IPS-15b (cell line): ENCODE results near the gene PRKCB.

ENCODE experiments used
- H3K27me3 ChIP-seq: one replicate; pipeline ENCODE4 v1.6.1; 2013; ENCODE audit warnings: low read length; ENCODE audit not compliant: control insufficient read depth, insufficient read depth
- H3K36me3 ChIP-seq: one replicate; pipeline ENCODE4 v1.6.1; 2013; ENCODE audit warnings: low read length; ENCODE audit not compliant: control insufficient read depth, insufficient read depth
- H3K4me1 ChIP-seq: one replicate; pipeline ENCODE4 v1.6.1; 2013; ENCODE audit warnings: mild to moderate bottlenecking, low read length; ENCODE audit not compliant: control insufficient read depth, insufficient read depth
- H3K4me3 ChIP-seq: one replicate; pipeline ENCODE4 v1.5.1; 2013; ENCODE audit warnings: low read depth, low read length
- H3K9ac ChIP-seq: one replicate; pipeline ENCODE4 v1.6.1; 2013; ENCODE audit warnings: low read depth, mild to moderate bottlenecking, low read length
- H3K9me3 ChIP-seq: one replicate; pipeline ENCODE4 v1.6.1; 2013; ENCODE audit warnings: mild to moderate bottlenecking, low read length; ENCODE audit not compliant: control insufficient read depth, insufficient read depth

PRKCB gene

DNA sequence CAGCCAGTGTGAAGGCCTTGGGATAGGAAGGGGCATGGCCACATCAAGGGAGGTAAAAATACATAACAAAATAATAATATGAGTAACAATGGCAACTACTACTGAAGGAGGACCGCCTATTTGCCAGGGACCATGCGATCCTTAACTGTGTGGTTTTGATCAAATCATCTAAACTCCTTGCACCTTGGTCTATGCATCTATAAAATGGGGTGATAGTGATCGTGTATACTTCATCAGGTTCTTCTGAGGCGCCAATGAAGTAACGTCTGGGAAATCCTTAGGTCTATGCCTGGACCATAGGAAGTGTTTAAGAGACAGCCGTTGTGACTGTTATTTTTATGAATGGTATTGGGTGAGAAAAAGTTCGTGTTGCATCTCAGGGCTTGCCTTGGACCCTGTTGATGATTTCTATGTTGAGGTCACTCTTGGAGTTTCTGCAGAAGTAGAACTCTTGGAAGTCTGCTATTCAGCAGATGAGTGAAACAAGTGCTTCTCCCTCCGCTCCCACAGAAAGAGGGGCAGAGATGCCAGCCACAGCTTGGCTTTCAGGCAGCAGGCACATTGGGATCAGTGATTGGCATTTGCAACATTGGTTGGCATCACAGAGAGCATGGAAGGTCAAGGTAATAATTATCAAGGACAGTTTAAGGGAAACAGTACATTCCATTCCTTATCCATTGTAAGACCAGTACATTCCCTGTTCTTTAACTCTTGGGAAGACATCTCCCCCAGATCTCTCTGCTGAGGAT lies 63.1 kb downstream of the PRKCB start:
- no peaks in the 10 kb centered on the region for H3K9me3 ChIP-seq
- no peak overlapping the region for H3K4me3 ChIP-seq
- peaks cover 5% of the 10 kb centered on the region for H3K4me1 ChIP-seq
- no peaks in the 10 kb centered on the region for H3K36me3 ChIP-seq
- no peak overlapping the region for H3K9ac ChIP-seq
- H3K27me3 ChIP-seq = no peaks in the 10 kb centered on the region

DNA sequence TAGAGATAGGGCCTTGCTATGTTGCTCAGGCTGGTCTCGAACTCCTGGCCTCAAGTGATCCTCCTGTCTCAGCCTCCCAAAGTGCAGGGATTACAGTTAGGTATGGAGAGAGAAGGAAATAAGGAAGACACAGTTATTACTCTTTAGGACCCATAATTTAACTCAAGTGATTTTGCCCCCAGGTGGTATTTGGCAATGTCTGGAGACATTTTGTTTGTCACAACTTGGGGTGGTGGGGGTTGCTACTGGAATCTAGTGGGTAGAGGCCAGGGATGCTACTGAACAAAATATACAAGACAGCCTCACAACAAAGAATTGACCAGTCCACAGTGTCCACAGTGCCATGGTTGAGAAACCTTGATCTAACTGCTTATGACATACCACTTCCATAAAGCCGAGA lies 64.1 kb downstream of the PRKCB start:
- Histone ChIP-seq H3K9me3 (no peaks in the 10 kb centered on the region), H3K4me3 (no peak overlapping the region), H3K27me3 (no peaks in the 10 kb centered on the region), H3K4me1 (peaks cover 8% of the 10 kb centered on the region), H3K36me3 (no peaks in the 10 kb centered on the region), H3K9ac (no peak overlapping the region)

DNA sequence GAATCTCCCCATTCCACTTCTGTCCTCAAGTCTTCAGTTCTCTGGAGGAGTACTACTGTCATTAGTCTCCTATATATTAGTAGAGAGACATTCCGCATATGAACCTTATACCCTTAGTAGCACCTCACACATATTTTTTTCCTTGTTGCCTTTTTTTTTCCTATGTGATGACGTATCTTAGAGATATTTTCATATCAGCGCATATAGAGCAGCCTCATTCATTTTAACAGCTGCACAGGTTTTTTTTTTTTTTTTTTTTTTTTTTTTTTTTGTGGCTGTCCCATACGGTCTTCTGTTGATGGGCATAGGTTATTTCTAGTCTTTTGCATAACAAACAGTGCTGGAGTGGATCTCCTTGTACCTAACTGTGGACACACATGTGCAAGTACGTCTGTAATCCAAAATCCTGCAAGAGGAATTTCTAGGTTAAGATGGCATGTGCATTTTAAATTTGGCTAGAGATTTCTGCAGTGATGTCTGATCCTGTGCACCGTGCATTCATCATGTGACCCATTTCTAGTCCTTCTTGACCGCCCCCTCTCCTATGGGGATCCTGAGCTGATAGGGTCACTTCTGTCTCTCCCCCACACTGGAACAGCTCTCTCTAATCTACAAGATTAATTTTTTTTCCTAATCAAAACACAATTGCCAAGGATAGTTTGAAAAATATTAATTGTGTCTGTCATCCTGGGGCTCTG lies 64.8 kb downstream of the PRKCB start:
- Histone ChIP-seq H3K9ac (no peak overlapping the region), H3K36me3 (no peaks in the 10 kb centered on the region), H3K9me3 (no peaks in the 10 kb centered on the region), H3K4me1 (peaks cover 11% of the 10 kb centered on the region), H3K27me3 (no peaks in the 10 kb centered on the region), H3K4me3 (no peak overlapping the region)

DNA sequence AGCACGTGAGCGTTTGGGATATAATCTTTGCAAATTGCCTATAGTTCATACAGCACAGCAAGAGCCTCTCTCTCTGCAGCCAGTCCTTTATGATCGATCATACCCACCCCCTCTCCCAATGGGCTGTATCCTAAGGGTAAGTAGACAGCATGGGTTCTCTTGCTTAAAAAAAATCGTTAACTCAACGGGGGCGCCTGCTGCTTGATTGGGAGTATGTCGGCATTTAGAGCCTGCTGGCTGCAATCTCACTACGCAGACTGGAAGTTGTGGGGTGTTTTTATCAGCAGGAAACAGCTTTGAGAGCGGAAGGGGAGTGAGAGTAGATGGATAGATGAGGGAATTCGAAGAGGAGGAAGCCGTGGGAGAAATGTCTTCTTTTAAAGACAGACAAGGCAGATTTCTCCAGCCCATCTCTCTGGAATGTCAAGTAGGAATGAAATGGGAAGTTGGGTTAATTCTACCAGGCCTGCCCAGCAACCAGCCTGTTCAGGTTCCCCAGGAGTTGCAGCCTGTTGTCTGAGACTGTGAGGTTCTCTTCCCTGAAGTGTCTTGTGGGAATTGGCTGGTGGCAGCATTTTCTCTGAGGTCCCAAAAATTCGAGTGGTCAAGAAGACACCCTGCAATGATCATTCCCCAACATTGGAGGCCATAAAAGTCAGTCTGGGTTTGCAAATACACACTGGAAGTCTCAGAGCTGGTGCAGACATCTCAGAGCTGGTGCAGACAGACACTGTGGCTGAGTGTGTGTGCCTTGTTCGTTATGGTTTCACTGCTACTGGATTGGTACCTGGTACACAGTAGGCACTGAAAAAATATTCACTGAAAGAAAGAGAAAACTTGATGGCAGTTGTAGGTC lies 65.6 kb downstream of the PRKCB start:
- Histone ChIP-seq H3K9ac (no peak overlapping the region), H3K4me3 (no peak overlapping the region), H3K36me3 (no peaks in the 10 kb centered on the region), H3K9me3 (no peaks in the 10 kb centered on the region), H3K4me1 (peaks cover 11% of the 10 kb centered on the region), H3K27me3 (no peaks in the 10 kb centered on the region)

DNA sequence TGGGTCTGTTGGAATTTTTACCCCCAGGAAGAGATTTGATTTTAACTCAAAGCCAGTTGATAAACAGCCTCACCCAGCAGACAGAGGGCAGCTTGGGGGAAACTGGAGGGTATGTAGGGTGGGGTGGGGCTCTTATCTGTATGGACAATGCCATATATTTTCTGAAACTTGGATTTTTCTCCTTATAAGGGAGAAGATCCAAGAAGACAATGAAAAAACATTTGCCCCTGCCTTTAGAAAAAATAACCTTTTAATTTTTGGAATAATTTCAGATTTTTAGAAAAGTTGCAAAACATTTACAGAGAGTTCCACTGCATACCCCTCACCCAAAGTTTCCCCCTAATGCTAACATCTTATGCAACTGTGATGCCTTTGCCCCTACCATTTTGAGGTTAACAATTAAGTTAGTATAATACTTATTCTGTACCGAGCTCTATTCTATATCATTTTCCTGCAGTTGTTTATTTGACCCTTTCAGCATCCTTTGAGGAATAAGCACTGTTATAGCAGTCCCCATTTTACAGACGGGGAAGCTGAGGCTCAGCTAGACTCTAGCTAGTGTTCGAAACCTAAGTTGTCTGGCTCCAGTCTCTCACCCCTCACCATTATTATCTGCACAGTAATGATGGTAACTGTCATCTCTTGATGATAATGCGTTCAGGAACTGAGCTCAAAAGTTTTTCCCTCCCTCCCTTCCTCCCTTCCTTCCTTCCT lies 66.4 kb downstream of the PRKCB start:
- Histone ChIP-seq H3K9me3 (no peaks in the 10 kb centered on the region), H3K27me3 (no peaks in the 10 kb centered on the region), H3K4me3 (no peak overlapping the region), H3K36me3 (no peaks in the 10 kb centered on the region), H3K9ac (no peak overlapping the region), H3K4me1 (peaks cover 11% of the 10 kb centered on the region)

DNA sequence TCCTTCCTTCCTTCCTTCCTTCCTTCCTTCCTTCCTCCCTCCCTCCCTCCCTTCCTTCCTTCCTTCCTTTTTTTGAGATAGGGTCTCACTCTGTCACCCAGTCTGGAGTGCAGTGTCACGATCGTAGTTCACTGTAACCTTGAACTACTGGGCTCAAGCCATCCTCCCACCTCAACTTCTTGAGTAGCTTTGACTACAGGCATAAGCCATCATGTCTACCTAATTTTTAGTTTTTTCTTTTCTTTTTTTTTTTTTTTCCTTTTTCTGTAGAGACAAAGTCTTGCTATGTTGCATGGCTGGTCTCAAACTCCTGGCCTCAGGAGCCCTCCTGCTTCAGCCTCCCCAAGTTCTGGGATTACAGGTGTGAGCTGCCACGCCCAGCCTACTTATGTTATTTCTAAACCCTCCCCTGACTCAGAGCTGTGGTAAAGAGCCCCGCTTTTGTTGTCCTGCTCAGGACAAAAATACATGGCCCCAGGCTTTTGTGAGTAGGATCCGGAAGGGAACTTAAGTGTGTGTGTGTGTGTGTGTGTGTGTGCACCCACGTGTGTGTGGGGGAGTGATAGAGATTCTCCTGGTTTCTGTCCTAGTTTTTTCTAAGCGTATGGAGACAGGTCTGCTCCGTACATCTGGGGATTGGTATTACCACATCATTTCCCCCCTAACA lies 67.1 kb downstream of the PRKCB start:
- Histone ChIP-seq H3K9ac (no peak overlapping the region), H3K9me3 (no peaks in the 10 kb centered on the region), H3K27me3 (no peaks in the 10 kb centered on the region), H3K36me3 (no peaks in the 10 kb centered on the region), H3K4me3 (no peak overlapping the region), H3K4me1 (peaks cover 14% of the 10 kb centered on the region)

DNA sequence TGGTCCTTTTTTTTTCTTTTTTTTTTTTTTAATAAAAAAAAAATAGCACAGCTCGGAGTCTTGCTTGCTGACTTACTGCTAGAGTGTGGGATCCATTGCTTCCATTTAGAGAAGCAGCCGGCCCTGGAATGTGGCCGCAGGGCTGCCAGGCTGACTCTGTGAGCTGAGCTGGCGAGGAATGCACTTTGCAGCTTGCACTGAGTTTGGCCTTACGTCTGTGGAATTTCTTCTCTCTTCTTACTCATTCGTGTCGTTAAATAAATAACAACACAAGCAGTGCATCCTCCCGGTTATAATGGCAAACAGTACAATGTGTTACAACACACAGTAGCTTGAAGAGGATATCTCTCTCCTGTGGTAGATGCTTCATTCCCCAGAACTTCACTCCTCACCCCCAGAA lies 69.2 kb downstream of the PRKCB start:
- Histone ChIP-seq H3K36me3 (no peaks in the 10 kb centered on the region), H3K27me3 (no peaks in the 10 kb centered on the region), H3K4me3 (no peak overlapping the region), H3K4me1 (peaks cover 14% of the 10 kb centered on the region), H3K9me3 (no peaks in the 10 kb centered on the region), H3K9ac (no peak overlapping the region)

DNA sequence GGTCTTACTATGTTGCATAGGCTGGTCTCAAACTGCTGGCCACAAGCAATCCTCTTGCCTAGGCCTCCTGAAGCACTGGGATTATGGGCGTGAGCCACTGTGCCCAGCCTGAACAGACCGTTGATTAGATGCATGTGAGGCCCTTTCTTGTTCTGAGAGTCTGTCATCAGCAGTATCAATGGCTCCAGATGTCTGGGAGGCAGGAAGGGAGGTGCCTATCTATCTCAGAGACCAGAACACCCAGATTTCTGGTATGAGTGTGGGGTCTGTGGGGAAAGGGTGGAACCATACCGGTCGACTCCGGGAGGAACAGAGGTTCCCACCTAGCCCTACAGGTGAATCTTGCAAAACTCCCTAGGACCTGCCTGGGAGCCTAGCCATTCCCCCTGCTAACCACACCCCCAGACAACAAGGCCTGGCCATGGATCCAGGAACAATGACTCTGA lies 71.7 kb downstream of the PRKCB start:
- Histone ChIP-seq H3K27me3 (no peaks in the 10 kb centered on the region), H3K4me3 (no peak overlapping the region), H3K4me1 (peaks cover 9% of the 10 kb centered on the region), H3K36me3 (no peaks in the 10 kb centered on the region), H3K9ac (no peak overlapping the region), H3K9me3 (no peaks in the 10 kb centered on the region)

DNA sequence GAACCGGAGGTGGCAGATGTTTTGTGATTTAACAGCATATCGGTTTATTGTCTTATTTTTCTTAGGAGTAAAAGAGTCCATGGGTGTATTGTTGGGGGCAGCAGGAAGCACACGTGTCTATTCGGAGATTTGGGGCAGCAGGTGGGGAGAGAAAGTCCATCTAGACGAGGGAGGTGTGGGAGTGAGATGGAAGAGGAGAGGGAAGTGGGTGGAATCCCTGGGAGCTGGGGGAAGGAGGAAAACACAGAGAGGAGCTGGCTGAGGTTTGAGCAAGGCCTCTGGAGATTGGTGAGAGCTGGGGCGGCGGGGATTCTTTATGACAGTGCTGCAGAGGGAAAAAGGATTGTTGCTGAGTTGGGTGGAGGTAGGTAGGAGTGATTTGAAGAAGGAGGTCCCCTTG lies 72.1 kb downstream of the PRKCB start:
- Histone ChIP-seq H3K4me1 (peaks cover 9% of the 10 kb centered on the region), H3K9ac (no peak overlapping the region), H3K9me3 (no peaks in the 10 kb centered on the region), H3K36me3 (no peaks in the 10 kb centered on the region), H3K27me3 (no peaks in the 10 kb centered on the region), H3K4me3 (no peak overlapping the region)

DNA sequence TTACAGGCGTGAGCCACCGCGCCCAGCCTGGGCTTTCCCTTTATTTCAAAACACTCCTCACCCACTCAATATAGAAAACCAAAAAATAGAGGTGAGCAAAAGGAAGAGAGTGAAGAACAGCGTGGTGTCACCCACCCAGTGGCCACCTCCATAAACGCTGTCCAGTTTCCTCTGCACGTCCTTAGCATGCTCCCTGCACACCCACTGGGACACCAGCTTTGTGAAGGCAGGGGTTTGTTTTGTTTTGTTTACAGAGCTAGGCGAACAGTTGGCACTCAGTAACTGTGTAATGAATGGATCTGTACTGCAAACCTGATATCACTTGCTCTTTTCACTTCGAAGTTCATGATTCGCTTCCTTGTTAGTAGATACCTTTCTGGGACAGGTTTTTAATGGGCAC lies 73.0 kb downstream of the PRKCB start:
- Histone ChIP-seq H3K4me1 (peaks cover 9% of the 10 kb centered on the region), H3K9me3 (no peaks in the 10 kb centered on the region), H3K4me3 (no peak overlapping the region), H3K36me3 (no peaks in the 10 kb centered on the region), H3K27me3 (no peaks in the 10 kb centered on the region), H3K9ac (no peak overlapping the region)
